ENCODE measurements around the gene BCAP29.
A peak's percentile ranks its signal among the peaks of the same experiment; 100 is the strongest.
"Not testable (repeated sequence)": the region's sequence is repeated elsewhere in the genome, so short reads cannot be mapped to it uniquely, and the experiment has no call there.

The BCAP29 gene

GRCh38 chr7:107579885-107580715 is at the start of gene BCAP29:
Gene BCAP29, plus strand, starts transcription at chr7:107580246. Its CDS starts 527 bp downstream, at chr7:107580773.
- peak; percentile 25 for DNase-seq (ENCODE audit: low read depth)

- no peak for DNase-seq (ENCODE audit: low read depth)
These were observed 49.3 kb upstream of the BCAP29 start for GRCh38 chr7:107530751-107531150.

DNA sequence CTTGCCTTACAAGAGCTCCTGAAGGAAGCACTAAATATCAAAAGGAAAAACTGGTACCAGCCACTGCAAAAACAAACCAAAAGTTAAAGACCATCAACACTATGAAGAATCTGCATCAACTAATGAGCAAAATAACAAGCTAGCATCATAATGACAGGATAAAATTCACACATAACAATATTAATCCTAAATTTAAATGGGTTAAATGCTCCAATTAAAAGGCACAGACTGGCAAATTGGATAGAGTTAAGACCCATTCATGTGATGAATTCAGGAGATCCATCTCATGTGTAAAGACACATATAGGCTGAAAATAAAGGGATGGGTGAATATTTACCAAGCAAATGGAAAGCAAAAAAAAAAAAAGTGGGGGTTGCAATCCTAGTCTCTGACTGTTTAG is 45.9 kb upstream of the BCAP29 start:
- DNase-seq (ENCODE audit: low read depth), result no peak

DNA sequence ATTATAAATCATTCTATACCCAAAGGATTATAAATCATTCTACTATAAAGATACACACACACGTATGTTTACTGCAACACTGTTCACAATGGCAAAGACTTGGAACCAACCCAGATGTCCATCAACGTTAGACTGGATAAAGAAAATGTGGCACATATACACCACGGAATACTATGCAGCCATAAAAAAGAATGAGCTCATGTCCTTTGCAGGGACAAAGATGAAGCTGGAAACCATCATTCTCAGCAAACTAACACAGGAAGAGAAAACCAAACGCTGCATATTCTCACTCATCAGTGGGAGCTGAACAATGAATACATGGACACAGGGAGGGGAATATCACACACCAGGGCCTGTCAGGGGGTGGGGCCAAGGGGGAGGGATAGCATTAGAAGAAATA is 42.8 kb upstream of the BCAP29 start:
- DNase-seq (ENCODE audit: low read depth), result not testable (repeated sequence)

DNA sequence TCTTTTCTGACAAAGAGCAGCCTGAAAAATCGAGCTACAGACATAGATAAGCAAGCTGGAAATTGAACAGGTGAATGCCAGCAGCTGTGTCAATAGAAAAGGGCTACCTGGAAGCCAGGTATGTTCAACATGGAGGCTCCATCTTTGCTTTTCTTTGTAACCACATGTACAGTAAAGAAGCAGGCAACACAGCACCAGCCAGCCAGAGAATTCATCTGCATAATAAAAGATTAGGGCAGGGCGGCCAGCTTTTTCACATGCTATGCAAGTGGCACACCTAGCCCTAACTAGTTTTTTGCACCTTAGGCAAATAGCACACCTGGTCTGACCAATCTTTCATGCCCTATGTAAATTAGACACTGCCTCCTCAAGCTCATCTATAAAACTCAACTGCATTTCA is 42.0 kb upstream of the BCAP29 start:
- DNase-seq (ENCODE audit: low read depth), result no peak

GRCh38 chr7:107543338-107543993 is 36.6 kb upstream of the BCAP29 start:
- no peak for DNase-seq (ENCODE audit: low read depth)

DNA sequence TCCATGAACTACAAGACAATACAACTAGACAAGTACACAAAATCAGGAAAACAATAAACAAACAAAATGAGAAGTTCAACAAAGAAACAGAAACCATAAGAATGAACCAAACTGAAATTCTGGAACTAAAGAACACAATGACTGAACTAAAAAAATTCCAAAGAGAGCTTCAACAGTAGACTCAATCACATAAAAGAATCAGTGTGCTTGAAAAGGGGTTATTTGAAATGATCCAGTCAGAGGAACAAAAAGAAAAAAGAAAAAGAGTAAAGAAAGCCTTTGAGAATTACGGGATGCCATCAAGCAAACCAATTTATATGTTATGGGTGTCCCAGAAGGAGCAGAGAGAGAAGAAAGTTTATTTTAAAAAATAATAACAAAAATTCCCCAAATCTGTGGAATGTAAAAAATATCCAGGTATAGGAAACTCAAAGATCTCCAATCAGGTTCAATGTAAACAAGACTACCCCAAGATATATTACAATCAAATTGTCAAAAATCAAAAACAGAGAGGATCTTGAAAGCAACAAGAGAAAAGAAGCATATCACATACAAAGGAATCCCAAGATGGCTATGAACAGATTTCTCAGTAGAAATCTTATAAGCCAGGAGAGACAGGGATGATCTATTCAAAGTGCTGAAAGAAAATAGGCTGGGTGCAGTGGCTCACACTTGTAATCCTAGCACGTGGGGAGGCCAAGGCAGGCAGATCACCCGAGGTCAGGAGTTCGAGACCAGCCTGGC is 35.0 kb upstream of the BCAP29 start:
- DNase-seq (ENCODE audit: low read depth), result no peak

- DNase-seq (ENCODE audit: low read depth), result no peak
These were observed 28.1 kb upstream of the BCAP29 start for GRCh38 chr7:107551936-107552335.

- DNase-seq (ENCODE audit: low read depth), result no peak
These were observed 24.2 kb upstream of the BCAP29 start for GRCh38 chr7:107555893-107556292.

DNA sequence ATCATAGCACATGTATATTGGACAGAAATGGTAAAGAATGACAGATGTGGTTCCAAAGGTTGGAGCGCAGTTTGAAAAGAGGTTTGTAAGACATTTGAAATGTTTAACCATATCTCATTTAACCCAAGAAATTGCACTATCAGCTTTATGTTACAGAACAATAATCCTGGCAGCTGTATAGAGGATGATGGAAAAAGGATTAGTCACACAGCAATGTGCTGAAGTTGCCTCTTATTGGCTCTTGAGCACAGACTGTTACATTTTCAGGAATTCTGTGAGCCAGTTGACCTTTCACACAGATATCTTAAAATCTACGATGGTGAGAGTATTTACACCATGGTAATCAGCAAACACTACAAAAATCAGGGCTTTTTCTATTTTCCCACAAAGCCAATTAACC is 20.2 kb upstream of the BCAP29 start:
- DNase-seq (ENCODE audit: low read depth), result no peak

GRCh38 chr7:107560898-107561516 is 19.0 kb upstream of the BCAP29 start:
- no peak for DNase-seq (ENCODE audit: low read depth)

GRCh38 chr7:107563081-107563774 is 16.8 kb upstream of the BCAP29 start:
- no peak for DNase-seq (ENCODE audit: low read depth)

DNA sequence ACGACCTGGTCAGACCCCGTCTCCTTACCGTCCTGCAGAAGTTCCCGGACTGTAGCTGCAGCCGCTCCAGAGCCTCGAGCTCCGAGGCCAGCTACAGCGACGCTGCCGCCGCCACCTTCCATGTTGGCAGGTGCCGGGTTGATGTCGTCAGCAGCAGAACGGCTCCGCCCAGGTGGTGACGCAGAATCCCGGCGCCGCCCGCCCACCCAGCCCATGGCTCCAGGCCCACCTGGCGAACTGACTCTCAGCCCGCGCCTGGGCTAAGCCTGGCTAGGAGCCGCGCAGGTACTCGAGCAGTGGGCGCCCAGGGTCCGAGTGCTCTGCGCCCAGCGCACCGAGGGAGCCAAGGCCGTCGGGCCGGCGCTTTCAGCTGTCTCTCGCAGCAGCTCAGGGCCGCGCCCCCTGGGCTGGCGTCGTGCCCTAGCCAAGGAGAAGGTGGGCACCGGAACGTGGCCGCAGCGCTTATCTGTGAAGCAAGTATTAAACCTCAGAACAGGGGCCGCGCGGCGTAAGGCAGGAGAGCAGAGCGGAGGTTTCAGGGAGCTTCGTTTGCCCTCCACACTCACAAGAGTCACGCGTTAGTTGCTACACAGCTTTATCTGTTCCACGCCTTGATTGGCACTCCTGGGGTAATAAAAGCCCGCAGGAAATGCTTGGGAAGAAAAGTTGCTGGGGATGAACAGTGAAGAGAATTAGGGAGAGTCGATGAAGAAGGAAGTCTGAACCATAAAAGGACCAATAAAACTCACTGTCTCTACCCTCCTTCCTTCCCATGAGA is 16.1 kb upstream of the BCAP29 start, which contains the start of the genes COG5 and DUS4L:
TSS of gene COG5 (minus strand) at position 146 of the 778 bp plus-strand sequence. CDS start at position 122, 24 bp downstream.
TSS of gene DUS4L (plus strand) at position 197 of the 778 bp plus-strand sequence. CDS start 3,100 bp downstream, outside the sequence.
- peak; percentile 74 for DNase-seq (ENCODE audit: low read depth)

GRCh38 chr7:107564553-107565298 is 15.3 kb upstream of the BCAP29 start:
- no peak for DNase-seq (ENCODE audit: low read depth)

GRCh38 chr7:107570298-107570697 is 9.7 kb upstream of the BCAP29 start:
- no peak for DNase-seq (ENCODE audit: low read depth)

DNA sequence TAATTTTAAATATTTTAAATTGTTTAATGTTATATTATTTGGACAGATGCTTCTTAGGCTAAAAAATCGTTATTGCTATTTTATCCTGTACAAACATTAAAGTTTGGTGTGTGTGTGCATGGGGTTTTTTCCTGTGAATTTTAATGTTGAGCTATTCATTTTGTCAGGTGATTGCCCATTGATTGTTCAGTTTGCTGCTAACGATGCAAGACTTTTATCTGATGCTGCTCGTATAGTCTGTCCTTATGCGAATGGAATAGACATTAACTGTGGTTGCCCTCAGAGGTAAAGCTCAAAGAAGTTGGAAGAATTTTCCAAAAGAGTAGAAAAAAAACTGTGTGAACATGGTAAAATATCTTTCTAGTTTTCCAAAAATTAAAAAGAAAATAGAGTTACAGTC is 6.5 kb upstream of the BCAP29 start:
- DNase-seq (ENCODE audit: low read depth), result no peak

DNA sequence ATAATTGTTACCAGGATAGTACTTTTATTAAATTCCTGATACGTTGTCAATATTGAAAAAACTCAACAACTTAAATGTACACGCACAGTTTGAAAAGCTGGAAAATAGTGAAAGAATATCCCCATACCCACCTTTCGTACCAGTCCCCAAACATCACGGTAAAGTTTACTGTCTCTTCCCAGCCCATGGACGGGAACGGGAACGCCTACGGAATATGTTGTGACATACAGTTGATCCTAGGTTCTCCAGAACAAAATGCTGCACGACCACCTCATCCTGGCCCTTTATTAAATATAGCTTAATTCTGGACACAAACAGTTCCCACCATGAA is 527 bp upstream of the BCAP29 start:
- DNase-seq (ENCODE audit: low read depth), result no peak

DNA sequence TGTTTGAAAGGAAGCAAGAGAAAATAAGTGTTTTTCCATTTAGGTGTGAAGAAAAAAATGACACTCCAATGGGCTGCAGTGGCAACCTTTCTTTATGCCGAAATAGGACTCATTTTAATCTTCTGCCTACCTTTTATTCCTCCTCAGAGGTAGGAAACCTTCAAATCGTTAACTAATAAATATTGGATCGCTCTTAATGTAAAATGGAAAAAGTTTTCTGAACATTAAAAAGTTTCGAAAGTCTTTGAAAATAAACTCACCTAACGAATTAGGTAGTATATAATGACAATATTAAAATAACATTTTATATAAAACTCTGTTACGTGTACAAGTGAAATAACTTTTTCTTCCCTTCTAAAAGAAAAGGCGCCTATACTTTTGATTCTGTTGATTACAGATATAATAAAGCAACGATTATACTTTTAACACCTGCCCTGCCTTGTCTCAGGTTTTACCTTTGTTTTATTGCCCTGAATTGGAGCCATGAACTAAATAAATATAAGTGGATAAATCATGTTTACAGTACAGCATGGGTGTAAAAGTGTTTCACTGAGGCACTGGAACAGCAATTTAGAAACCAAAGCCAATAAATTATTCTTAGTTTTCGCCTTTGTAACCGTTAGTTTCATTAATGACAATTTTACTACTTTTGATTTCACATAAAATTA is 804 bp downstream of the BCAP29 start:
- no peak for DNase-seq (ENCODE audit: low read depth)

DNA sequence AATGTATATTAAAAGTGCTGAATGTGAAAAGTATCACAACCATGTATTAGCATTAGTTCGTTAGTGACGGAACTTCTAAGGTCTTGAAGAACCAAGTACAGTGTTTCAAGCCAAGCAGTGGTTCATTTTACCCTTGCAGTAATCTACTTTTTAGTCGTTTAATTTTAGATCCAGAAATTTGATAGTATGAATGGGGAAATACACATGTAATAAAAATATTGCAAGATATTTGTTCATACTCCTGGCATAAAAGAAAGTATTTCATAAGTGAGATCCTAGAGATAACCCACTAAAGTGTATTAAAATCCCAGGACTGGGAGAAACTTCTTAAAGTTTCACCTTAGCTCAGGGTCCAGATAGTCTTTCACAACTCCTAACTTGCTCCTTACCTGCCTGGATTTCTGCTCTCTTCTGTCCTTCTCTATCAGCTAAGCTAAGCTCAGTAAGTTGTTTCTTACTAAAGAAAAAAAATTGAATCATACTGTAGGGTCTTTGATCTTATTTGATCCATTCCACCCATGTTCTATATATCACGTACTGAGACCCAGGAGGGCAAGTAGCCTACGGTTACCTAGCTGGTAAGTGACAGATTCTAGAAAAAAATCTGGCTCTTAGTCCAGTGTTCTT is 1.5 kb downstream of the BCAP29 start:
- DNase-seq (ENCODE audit: low read depth), result no peak
